HuH-7 (cell line): ENCODE results near the gene DAAM1.

Source experiments
- DNase-seq: peaks from one replicate; pipeline ENCODE4 v3.0.0; 2011; ENCODE audit warnings: low spot score

DAAM1 gene

DNA sequence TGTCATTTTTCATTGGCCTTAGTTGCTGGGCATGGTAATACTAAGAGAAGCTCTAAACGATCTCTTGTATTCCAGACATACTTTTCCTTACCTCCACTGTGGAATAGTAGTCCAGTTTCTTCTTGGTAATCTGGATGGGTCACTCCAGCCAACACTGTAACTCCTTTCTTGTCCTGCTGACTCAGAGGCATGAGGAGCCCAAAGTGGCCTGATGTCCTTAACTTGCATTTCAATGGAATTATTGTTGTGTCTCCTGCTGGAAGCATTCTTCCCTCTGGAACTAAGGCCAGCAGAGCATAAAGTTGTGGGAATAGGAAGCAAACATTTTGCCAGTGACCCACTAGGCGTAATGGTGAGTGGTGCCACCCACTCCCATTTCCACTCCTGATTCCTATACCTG lies 33.1 kb downstream of the DAAM1 start:
- no peak for DNase-seq

DNA sequence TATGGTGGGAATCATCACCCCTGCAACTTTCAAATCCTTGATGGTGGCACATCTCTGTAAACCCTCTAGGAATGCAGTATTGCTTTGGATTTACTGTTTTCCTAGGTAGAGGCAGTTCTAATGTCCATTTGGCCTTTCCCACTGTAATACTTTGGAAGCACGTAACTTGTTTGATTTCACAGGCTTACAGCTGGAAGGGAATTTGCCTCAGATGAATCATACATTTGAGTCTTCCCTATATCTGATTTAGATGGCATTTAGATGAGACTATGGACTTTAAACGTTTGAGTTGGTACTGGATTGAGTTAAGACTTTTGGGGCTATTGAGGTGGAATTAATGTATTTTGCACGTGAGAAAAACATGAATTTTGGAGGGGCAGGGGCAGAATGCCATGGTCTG lies 35.9 kb downstream of the DAAM1 start:
- no peak for DNase-seq

DNA sequence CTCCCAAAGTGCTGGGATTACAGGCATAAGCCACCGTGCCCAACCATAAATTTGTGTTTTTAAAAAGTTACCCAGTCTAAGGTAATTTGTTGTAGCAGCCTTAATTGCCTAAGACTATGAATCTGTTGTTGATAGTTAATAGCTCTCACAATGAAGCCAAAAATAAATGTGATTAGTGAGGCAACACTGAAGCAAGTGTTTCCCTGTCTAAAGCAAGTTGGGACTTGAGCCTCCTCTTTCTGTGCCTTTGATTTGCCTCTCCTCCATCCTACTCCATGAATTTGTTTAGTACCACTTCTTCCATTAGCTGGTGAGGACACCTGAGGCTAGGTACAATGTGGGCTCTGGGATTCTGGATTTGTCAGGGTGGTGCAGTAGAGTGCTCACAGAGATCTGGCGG lies 36.8 kb downstream of the DAAM1 start:
- no peak for DNase-seq

DNA sequence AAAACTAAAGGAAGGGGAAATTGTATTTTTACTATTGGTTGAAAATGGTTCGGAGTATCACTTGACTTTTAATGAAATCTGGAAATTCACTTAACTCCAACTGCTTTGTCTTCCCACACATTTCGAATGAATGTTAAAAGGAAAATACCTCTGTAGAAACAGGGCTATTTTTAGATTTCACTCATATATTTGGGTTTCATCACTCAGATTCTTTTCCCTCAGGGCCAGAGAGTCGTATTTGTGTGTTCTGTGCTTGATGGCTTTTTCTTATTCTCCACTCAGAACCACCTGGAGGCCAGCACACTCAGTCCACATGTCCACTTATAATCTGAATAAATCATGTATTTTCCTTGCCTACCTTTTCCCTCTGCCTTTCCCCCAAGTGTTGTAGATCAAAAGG lies 40.0 kb downstream of the DAAM1 start:
- DNase-seq, result no peak

DNA sequence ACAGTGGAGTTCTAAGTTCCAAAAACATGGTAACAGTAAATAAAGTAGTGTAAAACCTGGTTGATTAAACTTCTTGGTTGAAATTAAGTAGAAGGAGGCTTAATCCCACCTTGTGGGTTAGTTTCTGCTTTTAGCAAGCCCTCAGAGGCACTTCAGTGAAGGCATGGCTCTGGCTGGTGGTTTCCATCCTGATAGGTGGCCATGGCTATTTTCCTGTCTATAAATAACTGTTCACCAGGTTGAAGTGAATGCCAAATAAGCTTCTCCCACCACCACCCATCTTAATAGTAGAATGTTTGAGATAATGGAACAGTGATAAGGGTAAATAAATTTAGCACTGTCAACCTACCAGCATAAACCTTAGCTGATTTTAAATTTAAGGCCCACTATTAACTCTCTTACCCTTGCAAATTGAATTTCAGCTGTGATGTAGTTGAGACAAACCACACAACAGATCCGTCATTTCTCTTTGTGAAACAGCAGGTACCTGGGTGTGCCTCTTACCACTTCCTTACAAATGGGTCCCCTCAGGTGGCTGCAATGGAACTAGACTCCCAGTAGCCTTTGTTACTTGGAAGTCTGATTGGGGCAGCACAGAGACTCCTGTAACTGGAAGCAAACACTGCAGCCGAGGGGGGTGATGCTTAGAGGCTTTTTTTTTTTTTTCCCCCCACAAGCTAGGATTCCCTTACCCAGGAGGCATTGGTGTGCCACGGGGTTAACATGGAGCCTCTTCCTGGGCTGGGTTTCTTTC lies 41.4 kb downstream of the DAAM1 start:
- DNase-seq, result no peak

DNA sequence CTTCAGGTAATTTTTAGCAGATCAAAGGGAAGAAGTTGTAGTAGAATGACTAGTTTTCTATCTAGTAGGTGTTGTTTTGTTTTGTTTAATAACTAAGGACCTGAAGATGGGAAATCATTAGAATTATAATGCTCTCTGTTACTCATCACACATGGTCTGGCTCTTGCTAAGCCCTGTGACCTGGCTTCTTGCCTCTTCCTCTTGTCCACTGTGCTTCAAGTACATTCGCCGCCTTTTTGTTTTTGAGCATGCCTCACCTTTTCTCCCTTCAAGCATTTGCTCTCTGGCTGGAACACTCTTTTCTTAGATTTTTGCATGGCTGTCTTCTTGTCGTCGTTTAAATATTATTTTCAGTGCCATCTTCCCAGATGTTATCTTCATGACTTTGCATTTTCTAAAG lies 47.7 kb downstream of the DAAM1 start:
- no peak for DNase-seq

DNA sequence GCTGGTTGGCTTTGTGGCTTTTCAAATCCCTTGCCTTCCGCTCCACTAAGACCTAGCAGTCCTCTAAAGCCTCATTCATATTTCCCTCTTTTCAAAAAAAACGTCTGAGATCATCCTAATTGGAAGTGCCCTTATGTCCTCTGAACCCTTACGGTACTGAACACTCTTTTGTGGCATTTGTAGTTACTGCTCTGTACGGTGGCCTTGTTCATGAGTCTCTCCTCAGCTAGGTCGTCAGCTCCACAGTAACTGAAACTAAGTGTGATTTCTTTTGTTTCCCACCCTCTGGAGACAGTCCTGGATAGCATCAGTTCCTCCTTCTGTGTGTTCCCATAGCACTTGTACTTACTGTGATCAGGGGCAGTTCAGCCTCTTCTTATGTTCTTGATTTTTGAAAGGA lies 49.7 kb downstream of the DAAM1 start:
- no peak for DNase-seq

DNA sequence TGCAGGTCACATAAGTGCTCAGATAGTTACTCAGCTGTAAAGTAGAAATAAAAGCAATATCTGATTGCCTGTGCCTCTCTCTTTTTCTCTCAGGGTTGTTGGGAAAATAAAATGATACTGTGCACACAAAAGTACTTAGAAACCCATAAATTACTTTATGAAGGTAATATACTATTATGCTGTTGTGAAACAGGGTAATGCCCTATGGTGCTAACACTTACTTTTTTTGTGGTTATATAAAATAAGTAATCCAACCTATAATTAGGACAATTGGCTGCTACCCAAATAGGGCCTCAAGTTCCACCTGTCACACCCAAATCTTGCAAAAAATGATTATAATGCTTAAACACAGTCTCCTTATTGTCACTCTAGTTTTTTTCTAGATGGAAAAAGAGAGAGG lies 50.6 kb downstream of the DAAM1 start:
- no peak for DNase-seq

DNA sequence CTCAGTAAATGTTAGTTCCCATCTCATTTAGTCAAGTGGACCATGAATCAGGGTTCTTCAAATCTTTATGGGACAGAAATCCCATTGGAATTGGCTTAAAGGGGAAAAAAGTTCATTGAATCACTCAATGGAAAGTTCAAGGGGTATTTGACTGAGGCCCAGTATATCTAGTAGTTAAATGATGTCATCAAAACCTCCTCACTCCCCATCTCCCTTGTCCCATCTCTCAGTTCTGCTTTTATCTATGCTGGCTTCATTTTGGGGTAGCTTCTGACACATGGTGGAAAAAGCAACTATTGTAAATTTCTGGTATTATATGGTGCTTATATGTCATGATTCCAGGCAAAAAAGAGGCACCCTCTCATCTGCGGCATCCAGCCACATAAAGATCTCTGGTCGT lies 51.9 kb downstream of the DAAM1 start:
- no peak for DNase-seq

DNA sequence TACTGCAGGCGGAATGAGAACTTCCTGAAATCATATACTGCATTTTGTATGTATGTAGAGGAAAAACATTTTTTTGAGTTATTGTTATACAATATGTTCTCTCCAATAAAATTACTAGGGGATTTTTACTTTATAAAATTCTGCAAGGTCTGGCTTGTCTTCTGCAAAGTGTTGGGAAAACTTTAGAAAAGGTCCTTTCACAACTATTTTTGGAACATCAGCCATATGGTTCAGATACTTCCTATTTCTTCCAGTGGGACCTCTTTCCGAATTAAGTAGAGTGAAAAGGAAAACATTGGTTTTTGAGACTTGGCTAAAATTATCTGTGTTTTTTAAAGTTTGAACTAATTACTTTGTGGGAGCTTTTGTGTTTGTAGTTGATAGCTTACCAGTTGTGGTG lies 52.7 kb downstream of the DAAM1 start:
- DNase-seq, result no peak

DNA sequence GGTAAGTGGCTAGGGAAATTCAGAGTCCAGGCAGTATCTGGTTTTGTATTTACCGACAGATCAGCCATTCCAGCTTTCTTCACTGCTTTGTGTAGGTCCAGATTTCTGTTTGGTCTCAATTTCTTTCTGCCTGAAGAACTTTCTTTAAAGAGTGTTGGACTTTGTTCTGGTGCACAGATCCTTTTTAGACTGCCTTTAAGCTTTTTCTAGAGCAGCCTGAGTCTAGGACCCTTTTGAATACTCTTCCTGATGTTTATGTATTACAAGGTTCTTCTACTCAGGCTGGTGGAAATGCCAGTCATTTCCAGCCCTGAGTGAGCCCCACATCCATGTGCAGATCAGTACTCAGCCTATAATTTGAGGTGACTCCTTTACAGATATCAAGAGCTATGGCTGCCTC lies 54.7 kb downstream of the DAAM1 start:
- no peak for DNase-seq

DNA sequence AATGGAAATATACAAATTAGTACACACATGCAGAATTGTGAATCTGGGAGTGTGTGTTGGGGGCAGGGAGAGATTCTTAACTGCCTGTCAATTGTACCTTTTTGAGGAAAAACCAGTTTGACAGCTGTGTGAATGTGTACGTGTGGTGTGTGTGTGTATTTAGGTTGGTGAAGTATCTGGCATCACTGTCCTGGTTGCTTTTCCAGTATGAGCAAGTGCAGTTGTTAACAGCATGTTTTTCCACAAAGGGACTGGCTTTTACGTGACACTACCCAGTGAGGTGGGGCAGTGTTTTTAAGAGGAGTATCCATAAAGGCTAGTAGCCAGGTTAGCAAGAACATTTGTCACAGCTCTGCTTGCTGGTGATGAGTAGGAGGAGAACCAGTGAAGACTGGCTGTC lies 56.1 kb downstream of the DAAM1 start:
- DNase-seq, result no peak

DNA sequence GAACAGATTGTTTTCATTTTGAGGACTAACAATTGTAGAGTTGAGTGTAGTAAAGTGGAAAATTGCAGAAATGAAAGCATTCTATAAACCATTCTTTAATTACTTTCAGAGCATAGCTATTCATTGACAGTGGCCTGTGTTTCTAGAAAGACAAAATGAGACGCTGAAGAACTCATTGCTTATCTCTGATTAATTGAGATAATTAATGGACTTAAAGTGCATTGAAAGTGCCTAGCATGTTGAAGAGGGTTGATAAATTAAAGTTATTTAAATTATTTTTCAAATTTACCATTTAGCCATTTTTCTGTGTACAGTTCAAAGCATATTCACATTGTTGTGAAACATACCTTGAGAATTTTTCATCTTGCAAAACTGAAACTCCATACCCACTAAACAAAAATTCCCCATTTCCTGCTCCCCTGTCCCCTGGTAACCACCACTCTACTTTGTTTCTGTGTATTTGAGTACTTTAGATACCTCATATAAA lies 57.4 kb downstream of the DAAM1 start:
- DNase-seq, result no peak

DNA sequence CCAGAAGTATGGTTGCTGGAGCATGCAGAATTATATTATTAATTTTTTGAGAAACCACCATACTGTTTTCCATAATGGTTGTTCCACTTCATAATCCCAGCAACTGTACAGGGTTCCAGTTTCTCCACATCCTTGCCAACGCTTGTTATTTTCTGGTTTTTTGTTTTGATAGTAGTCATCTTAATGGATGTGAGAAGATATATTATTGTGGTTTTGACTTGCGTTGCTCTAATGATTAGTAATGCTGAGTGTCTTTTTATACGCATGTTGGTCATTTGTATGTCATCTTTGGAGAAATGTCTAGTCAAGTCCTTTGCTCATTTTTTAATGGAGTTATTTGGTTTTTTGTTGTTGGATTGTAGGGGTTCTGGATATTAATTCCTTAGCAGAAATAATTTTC lies 58.1 kb downstream of the DAAM1 start:
- no peak for DNase-seq

DNA sequence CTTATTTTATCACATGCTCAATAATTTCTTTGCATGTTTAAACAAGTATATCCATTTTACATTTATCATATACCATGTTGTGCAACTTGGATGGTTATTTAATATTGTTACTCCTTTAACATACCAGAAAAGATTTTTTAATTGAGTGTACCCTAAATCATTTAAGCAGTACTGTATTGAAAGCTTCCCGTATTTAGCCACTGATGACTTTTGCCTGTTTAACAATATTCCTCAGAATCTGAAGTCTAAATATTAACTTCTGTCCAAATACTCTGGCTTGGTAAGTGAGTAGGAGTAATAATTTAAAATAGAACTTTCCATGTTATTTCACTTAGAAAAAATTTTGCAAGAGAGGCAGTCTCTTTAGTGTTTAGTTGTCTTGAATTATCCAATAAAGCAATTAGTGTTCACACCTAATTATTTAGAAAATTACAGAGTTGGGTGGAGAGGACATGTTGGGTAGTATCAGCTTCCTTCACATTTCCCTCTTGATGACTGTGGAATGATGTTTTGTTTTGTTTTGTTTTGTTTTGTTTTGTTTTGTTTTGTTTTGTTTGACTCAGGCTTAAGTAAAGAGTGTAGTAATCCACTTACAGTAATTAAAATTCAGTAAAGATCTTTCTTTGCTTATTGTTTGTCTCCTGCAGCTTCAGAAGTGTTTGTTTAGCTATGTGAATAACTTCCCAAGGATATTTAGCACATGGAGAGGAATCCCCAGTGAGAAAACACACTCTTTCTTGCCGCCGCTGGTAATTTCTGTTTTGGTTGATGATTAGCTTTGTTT lies 59.5 kb downstream of the DAAM1 start:
- DNase-seq, result no peak

DNA sequence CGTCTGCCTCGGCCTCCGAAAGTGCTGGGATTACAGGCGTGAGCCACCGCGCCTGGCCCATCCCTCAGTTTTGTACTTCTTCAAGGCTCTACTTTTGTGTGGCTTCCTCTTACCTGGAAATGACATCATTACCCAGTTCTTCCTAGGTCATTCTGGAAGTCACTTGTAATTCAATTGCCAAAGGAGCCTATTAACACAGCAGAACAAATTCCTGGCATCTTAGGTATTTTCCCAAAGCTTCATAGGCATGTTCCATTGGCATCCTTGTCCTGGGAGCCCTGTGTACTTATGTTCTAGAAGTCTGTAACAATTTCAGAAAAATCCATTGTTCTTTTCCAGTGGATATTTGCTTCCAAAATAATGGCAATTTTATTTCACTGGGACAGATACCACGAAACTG lies 60.6 kb downstream of the DAAM1 start:
- DNase-seq, result no peak

DNA sequence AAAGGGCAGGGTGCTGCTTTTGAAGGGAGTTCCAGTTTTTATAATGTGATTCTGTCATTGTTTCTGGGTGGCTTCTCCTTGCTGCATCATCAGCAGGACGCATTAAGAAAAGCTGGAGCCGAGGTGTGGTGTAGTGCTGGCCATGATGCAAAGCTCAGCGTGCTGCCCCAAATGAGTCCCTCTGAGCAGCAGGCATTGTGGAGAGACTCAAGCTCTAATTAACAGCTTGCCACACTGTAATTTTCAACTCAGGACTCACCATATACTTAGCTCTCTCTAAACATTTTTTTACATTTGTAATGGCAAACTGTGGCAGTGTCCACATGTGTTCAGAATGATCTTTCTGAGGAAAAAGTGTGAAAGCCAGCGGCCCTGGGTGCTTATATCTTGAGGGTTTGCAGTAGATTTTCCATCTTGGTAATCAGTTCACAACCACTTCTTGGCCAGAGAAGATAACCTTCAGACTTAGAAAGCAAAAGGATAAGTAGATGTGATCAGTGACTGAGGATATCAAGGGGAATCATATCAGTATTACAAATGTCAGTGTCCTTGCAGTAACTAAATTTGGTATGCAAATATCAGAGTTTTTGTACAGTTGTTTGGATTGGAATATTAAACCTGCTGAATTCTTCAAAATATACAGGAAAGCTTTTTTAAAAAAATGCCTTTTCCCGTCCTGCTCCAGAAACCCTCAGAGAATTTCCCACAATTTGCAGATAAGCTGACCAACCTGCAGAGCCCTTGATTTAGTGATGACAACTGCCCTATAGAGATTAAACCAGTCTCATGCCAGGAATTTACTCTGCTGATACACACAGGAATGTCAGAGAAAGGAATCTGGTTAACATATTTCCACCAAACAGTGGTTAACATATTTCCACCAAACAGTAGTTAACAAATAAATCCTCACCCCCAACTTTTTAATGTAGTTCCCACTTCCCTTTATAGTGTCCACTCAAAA lies 63.6 kb downstream of the DAAM1 start:
- DNase-seq, result no peak

DNA sequence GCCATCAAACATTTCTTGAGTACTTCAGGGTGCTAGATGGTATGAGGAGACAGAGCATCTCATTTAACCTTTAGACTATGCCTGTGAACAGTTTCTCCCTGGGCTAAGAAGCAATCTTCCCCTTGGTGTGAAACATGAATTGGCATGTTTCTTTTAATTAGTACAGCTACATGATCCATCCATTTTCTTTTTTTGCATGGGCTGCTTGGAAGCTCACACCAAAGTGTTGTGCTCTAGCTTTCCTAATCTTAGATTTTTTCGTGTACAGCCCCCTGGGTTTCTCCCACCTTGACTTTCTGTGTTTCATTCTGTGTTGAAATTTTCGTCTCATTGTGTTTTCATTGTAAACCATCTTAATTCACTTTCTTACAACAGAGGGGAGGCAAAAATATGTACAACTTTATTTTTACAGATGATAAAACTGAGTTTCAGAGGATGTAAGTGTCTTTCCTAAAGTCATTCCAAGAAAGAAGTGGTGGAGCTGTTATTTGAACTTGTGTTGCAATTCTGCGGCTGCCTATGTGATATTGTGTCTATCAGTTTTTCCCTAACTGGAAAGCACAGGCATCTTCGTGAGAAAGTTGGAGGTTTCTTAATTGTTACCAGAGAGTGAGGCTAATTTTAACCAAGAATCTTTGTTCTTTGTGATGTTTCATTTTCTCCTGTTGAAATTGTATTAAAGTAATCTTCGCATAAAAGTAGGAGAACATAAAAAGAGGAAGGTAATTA lies 64.5 kb downstream of the DAAM1 start:
- DNase-seq, result no peak

DNA sequence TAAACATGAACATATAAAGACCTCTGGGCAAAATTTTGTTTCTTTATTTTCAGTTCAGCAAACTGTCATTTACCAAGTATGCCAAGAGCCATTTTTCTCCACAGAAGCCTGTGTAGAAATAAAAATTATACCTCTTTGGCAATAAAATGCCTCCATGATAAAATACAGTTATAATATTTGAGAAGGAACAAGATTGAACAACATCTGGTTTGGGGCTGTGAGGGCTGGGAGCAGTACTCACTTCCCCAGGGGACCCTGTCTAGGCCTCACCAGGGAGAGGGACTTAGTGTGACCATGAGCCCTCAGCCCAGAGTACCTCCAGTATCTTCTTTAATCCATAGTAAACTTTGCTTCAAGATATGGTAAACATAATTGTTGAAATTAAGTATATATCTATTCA lies 65.1 kb downstream of the DAAM1 start:
- DNase-seq, result no peak

DNA sequence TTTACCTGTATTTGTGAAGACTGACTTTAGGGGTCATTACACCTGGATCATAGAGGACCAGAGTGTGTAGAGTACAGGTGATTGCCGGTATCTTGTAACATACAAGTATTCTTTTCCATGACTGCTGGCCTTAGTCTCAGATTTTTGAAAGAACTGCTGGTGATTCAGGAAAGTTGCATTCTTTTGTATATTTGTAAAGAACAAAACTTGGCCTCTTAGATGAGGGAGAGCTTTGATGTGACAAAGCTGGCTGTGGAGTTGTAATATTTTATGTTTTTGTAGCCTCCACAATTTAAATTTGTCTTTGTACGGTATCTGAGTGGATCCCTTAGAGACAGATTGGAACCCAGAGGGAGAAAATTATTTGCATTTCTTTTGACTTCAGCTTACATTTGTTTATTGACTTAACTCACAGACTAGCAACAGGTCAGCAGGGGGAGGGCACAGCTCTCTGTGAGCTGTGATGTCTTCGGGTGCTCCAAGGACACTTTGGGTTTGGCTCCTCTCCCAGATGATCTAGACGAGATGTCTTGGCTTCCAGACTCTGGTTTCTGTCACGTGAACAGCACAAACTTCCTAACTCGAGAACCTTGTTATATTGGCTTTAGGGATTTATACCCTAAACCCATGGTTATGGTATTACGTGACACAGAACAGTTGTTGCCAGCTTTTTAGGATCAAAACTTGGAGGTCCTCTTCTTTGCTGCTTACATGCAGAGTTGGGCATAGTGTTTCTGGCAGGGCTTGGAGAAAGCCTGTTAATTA lies 65.9 kb downstream of the DAAM1 start:
- no peak for DNase-seq

DNA sequence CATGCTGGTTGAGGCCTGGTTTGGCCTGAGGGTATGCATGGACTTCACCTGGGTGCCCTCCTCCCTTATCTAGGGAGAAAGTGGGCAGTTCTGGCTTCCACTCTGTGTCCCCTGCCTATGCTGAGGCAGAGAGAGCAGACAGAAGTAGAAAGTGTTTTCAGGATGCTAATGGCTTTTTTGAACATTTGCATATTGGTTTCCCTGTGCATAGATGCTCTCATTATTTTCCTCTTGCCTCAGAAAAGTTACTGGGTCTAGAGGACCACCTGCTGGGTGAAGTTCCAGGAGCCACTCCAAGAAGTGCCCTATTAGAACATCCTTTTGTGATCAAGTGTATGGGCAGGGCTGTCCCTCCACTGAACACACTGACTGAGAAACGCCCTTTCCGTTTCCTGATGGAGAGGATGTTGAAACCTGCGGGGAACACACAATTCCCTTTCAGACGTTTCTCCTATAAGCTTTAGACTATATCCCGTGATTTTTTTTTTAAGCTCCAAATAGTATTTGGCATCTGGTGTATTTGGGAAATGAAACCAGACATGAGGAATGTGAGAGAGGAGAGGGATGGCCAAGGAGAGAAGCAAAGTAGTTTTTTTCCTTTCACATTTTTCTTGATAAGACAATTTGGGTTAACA lies 66.6 kb downstream of the DAAM1 start:
- no peak for DNase-seq
